Keratinocyte (primary cell): ENCODE data around the gene ACSF3.

Experiments used
- EZH2 ChIP-seq: IDR thresholded peaks from one replicate; pipeline ENCODE4 v1.6.1; 2012; ENCODE audit warnings: inconsistent platforms, mild to moderate bottlenecking, low read length, moderate library complexity
- TF ChIP-seq, protein P1 (sequence below), 3 experiments: IDR thresholded peaks in 1 of 3; conservative IDR thresholded peaks in 1 of 3; optimal IDR thresholded peaks in 1 of 3; 2 replicates in 2 of 3; 3 replicates in 1 of 3; pipeline versions ENCODE3 to v1.5.1; 2011; ENCODE audit warnings: low read length in 3 of 3, mild to moderate bottlenecking in 3 of 3, moderate library complexity in 2 of 3, control low read depth in 1 of 3, inconsistent platforms in 1 of 3; ENCODE audit not compliant: insufficient read depth in 2 of 3; ENCODE audit errors: extremely low read depth in 1 of 3

DNA sequence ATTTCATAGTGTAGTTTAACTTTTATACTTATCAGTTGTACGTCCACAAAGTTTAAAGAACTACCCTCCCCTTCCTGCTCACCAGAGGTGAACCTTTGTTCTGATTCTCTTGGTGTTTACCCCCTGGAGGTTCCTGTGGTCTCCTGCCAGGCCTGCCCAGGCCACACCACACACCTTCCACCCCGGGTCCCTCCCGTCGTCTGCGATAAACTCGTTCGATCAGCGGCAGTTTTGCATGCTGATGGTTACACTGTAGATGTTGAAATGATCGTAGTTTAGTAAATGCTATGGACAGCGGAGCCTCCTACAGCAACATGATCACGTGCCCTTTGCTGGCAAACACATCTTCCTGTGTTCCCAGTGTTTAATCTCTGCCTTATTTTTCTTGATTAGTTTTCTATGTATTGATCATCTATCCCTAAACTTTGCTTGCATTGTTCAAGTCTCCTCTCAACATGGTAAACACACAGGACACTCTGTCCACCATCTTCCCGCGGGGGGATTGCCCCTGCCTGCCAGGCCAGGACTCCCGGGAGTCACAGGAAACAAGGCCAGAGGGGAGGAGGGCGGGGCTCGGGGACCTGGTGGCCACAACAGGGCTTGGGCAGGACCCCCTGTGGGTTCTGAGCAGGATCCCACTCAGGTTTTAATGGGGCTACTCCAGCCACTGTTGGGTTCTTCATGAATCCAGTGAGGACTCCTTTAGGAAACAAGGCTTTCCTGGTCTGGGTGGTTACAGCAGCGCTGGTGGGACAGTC, 2.8 kb upstream of the ACSF3 start:
- TF ChIP-seq, protein P1, sequence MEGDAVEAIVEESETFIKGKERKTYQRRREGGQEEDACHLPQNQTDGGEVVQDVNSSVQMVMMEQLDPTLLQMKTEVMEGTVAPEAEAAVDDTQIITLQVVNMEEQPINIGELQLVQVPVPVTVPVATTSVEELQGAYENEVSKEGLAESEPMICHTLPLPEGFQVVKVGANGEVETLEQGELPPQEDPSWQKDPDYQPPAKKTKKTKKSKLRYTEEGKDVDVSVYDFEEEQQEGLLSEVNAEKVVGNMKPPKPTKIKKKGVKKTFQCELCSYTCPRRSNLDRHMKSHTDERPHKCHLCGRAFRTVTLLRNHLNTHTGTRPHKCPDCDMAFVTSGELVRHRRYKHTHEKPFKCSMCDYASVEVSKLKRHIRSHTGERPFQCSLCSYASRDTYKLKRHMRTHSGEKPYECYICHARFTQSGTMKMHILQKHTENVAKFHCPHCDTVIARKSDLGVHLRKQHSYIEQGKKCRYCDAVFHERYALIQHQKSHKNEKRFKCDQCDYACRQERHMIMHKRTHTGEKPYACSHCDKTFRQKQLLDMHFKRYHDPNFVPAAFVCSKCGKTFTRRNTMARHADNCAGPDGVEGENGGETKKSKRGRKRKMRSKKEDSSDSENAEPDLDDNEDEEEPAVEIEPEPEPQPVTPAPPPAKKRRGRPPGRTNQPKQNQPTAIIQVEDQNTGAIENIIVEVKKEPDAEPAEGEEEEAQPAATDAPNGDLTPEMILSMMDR (optimal IDR thresholded peaks at IDR 0.05 in 1 of 3, IDR thresholded peaks at IDR 0.05 in 1 of 3, conservative IDR thresholded peaks at IDR 0.05 in 1 of 3; ENCODE audit: extremely low read depth in 1 of 3, insufficient read depth in 2 of 3, low read length in 3 of 3) = no peak
- no peak for TF ChIP-seq EZH2
